LNCaP clone FGC (cell line): ENCODE measurements around the gene TMEM232.
A peak's percentile ranks its signal among the peaks of the same experiment; 100 is the strongest.

Experiments
- DNase-seq: peaks from one replicate; pipeline ENCODE4 v3.0.0-alpha.2; 2011; ENCODE audit warnings: low read depth
- H3K4me3 ChIP-seq: 2 replicates; pipeline ENCODE4 v1.5.1; 2011; ENCODE audit warnings: mild to moderate bottlenecking, low read depth, low read length, control low read depth
- CTCF ChIP-seq: IDR thresholded peaks from 2 replicates; pipeline ENCODE4 v1.5.1; 2012; ENCODE audit warnings: mild to moderate bottlenecking; ENCODE audit not compliant: control insufficient read depth, insufficient read depth; ENCODE audit errors: extremely low read depth

The TMEM232 gene

GRCh38 chr5:110630350-110630749 is 96.1 kb downstream of the TMEM232 start:
- no peak for TF ChIP-seq CTCF
- H3K4me3 ChIP-seq, result no peak overlapping the region
- no peak for DNase-seq

- DNase-seq, result peak; percentile 7
- TF ChIP-seq CTCF, result no peak
- no peak overlapping the region for H3K4me3 ChIP-seq
Measured at GRCh38 chr5:110625376-110625999, 101.0 kb downstream of the TMEM232 start.

GRCh38 chr5:110623874-110624273 is 102.6 kb downstream of the TMEM232 start:
- no peak for TF ChIP-seq CTCF
- no peak for DNase-seq
- H3K4me3 ChIP-seq, result no peak overlapping the region

GRCh38 chr5:110618941-110619340 is 107.5 kb downstream of the TMEM232 start:
- no peak for TF ChIP-seq CTCF
- no peak for DNase-seq

GRCh38 chr5:110616009-110616408 is 110.5 kb downstream of the TMEM232 start:
- no peak for DNase-seq
- no peak overlapping the region for H3K4me3 ChIP-seq
- no peak for TF ChIP-seq CTCF

More at GRCh38 chr5:110618941-110619340, 107.5 kb downstream of the TMEM232 start:
- H3K4me3 ChIP-seq, result no peak overlapping the region

- H3K4me3 ChIP-seq, result no peak overlapping the region
- no peak for TF ChIP-seq CTCF
- no peak for DNase-seq
Measured at GRCh38 chr5:110612794-110613247, 113.7 kb downstream of the TMEM232 start.

- TF ChIP-seq CTCF, result no peak
- H3K4me3 ChIP-seq, result no peak overlapping the region
- no peak for DNase-seq
Measured at GRCh38 chr5:110611817-110612216, 114.7 kb downstream of the TMEM232 start.
